H1 (cell line): ENCODE data around the gene DNAJC24. TPM values are rescaled to one million over a fixed set of nuclear protein-coding genes. Genes with fewer than 3 reads are reported as not detected.

ENCODE experiments used
- CTCF ChIA-PET: fragments of 300-600 bp; sonication (Branson Sonifier 250); formaldehyde crosslinking; loops from one replicate; lab custom pipeline; 2021; ENCODE audit not compliant: partially characterized antibody; lab: Charles Lee
- POLR2A ChIA-PET: fragments of 300-600 bp; sonication (Branson Sonifier 250); formaldehyde crosslinking; loops from one replicate; lab custom pipeline; 2021; ENCODE audit warnings: inconsistent platforms; ENCODE audit not compliant: partially characterized antibody; lab: Charles Lee
- DNase-seq, 2 experiments: peaks; one replicate each; pipeline versions ENCODE4 v3.0.0 to v3.0.0-alpha.2; 2010 to 2022; ENCODE audit warnings: low spot score in 2 of 2, low read depth in 1 of 2, mixed read lengths in 1 of 2
- FAIRE-seq: peaks from 2 replicates; lab custom pipeline; 2011; peaks lifted over from hg19 to GRCh38; lab: Jason Lieb, UNC
- H2AFZ ChIP-seq: 2 replicates; pipeline ENCODE4 v1.8.1; 2012; ENCODE audit warnings: low read length, inconsistent platforms
- H2AK5ac ChIP-seq: 2 replicates; pipeline ENCODE4 v1.6.1; 2013; ENCODE audit warnings: low read depth, low read length
- H2BK120ac ChIP-seq: replicated peaks from 2 replicates; pipeline ENCODE3; 2013; ENCODE audit warnings: low read depth, low read length, inconsistent platforms
- H2BK12ac ChIP-seq: 2 replicates; pipeline ENCODE4 v1.6.1; 2013; ENCODE audit warnings: low read depth, low read length
- H2BK15ac ChIP-seq: 2 replicates; pipeline ENCODE4 v1.6.1; 2013; ENCODE audit warnings: low read length
- H2BK20ac ChIP-seq: 2 replicates; pipeline ENCODE4 v1.6.1; 2013; ENCODE audit warnings: low read length
- H2BK5ac ChIP-seq: 2 replicates; pipeline ENCODE4 v1.6.1; 2013; ENCODE audit warnings: low read depth, low read length
- H3K14ac ChIP-seq: 2 replicates; pipeline ENCODE4 v1.6.1; 2013; ENCODE audit warnings: inconsistent platforms; ENCODE audit not compliant: insufficient read length
- H3K18ac ChIP-seq: 2 replicates; pipeline ENCODE4 v1.6.1; 2013; ENCODE audit warnings: low read length; ENCODE audit errors: extremely low read depth
- H3K23ac ChIP-seq: 2 replicates; pipeline ENCODE4 v1.6.1; 2013; ENCODE audit warnings: inconsistent platforms; ENCODE audit not compliant: insufficient read length
- H3K23me2 ChIP-seq: 2 replicates; pipeline ENCODE4 v1.6.1; 2013; ENCODE audit warnings: low read depth, low read length
- H3K27ac ChIP-seq: 2 replicates; pipeline ENCODE4 v1.6.1; 2011; ENCODE audit warnings: low read depth, low read length, inconsistent platforms
- H3K27me3 ChIP-seq, 4 experiments: replicated peaks in 1 of 4; 1 replicate in 1 of 4; 2 replicates in 3 of 4; pipeline versions ENCODE4 v1.6.1 to v1.8.1; 2011 to 2013; ENCODE audit warnings: low read length in 3 of 4, mild to moderate bottlenecking in 3 of 4, inconsistent platforms in 2 of 4, mixed read lengths in 2 of 4, moderate library complexity in 1 of 4; ENCODE audit not compliant: control insufficient read depth in 3 of 4, insufficient read depth in 3 of 4; ENCODE audit errors: extremely low read depth in 1 of 4
- H3K36me3 ChIP-seq, 4 experiments: 2 replicates each; pipeline versions ENCODE4 v1.6.1 to v1.8.1; 2011 to 2013; ENCODE audit warnings: mild to moderate bottlenecking in 4 of 4, low read length in 3 of 4, moderate library complexity in 2 of 4, control low read depth in 1 of 4, inconsistent platforms in 1 of 4; ENCODE audit not compliant: insufficient read depth in 4 of 4, control insufficient read depth in 2 of 4
- H3K4ac ChIP-seq: replicated peaks from 2 replicates; pipeline ENCODE3; 2013; ENCODE audit warnings: low read length, low read depth, mixed read lengths, inconsistent platforms; ENCODE audit not compliant: insufficient read length
- H3K4me1 ChIP-seq, 4 experiments: replicated peaks in 1 of 4; 1 replicate in 1 of 4; 2 replicates in 3 of 4; pipeline versions ENCODE4 v1.6.1 to v1.8.1; 2011 to 2013; ENCODE audit warnings: low read length in 3 of 4, inconsistent platforms in 2 of 4, mixed read lengths in 1 of 4; ENCODE audit not compliant: insufficient read depth in 4 of 4, control insufficient read depth in 3 of 4
- H3K4me2 ChIP-seq, 2 experiments: 2 replicates each; pipeline versions ENCODE4 v1.6.1 to v1.8.1; 2011 to 2013; ENCODE audit warnings: low read depth in 2 of 2, low read length in 2 of 2, control low read depth in 1 of 2, inconsistent platforms in 1 of 2, mild to moderate bottlenecking in 1 of 2; ENCODE audit not compliant: insufficient read depth in 1 of 2
- H3K4me3 ChIP-seq, 4 experiments: fragments of 200-600, 300-600 bp in 1 of 4; sonication (generic), shearing (Covaris generic), sonication (Bioruptor Twin) in 1 of 4; 2 replicates each; pipeline versions ENCODE4 v1.5.1 to v1.8.1; 2011 to 2016; ENCODE audit warnings: low read length in 4 of 4, low read depth in 3 of 4, control low read depth in 2 of 4, inconsistent platforms in 2 of 4, mild to moderate bottlenecking in 2 of 4, mixed read lengths in 1 of 4, moderate library complexity in 1 of 4; ENCODE audit not compliant: insufficient read depth in 2 of 4; ENCODE audit errors: extremely low read depth in 1 of 4
- H3K56ac ChIP-seq: replicated peaks from 2 replicates; pipeline ENCODE3; 2013; ENCODE audit warnings: low read depth, mild to moderate bottlenecking, mixed read lengths, low read length, inconsistent platforms; ENCODE audit not compliant: insufficient read length
- H3K79me1 ChIP-seq: 2 replicates; pipeline ENCODE4 v1.6.1; 2013; ENCODE audit warnings: low read depth, low read length, control low read depth
- H3K79me2 ChIP-seq, 2 experiments: 2 replicates each; pipeline versions ENCODE4 v1.6.1 to v1.8.1; 2012 to 2013; ENCODE audit warnings: low read length in 2 of 2, mild to moderate bottlenecking in 2 of 2, inconsistent platforms in 1 of 2; ENCODE audit not compliant: insufficient read depth in 2 of 2, control insufficient read depth in 1 of 2
- H3K9ac ChIP-seq, 4 experiments: replicated peaks in 1 of 4; 1 replicate in 1 of 4; 2 replicates in 3 of 4; pipeline versions ENCODE4 v1.6.1 to v1.8.1; 2011 to 2013; ENCODE audit warnings: low read depth in 3 of 4, low read length in 3 of 4, control low read depth in 2 of 4, mild to moderate bottlenecking in 2 of 4, moderate library complexity in 2 of 4, inconsistent platforms in 1 of 4; ENCODE audit errors: extremely low read depth in 1 of 4
- H3K9me3 ChIP-seq, 2 experiments: 2 replicates each; pipeline versions ENCODE4 v1.6.1 to v1.8.1; 2012 to 2013; ENCODE audit warnings: mild to moderate bottlenecking in 2 of 2, moderate library complexity in 2 of 2, control low read depth in 1 of 2, inconsistent platforms in 1 of 2, low read depth in 1 of 2, low read length in 1 of 2, mixed read lengths in 1 of 2; ENCODE audit not compliant: insufficient read depth in 2 of 2
- H4K20me1 ChIP-seq, 2 experiments: replicated peaks in 1 of 2; 2 replicates each; pipeline versions ENCODE3 to v1.8.1; 2011 to 2013; ENCODE audit warnings: inconsistent platforms in 2 of 2, low read length in 2 of 2, mild to moderate bottlenecking in 1 of 2; ENCODE audit not compliant: insufficient read depth in 2 of 2, control insufficient read depth in 1 of 2
- H4K5ac ChIP-seq: 2 replicates; pipeline ENCODE4 v1.6.1; 2013; ENCODE audit warnings: low read length, low read depth, mixed read lengths, inconsistent platforms; ENCODE audit not compliant: insufficient read length
- H4K8ac ChIP-seq: 2 replicates; pipeline ENCODE4 v1.8.0; 2013; ENCODE audit warnings: mild to moderate bottlenecking, moderate library complexity, low read length, inconsistent platforms; ENCODE audit not compliant: insufficient read depth; ENCODE audit errors: extremely low read depth
- H4K91ac ChIP-seq: replicated peaks from 2 replicates; pipeline ENCODE3; 2013; ENCODE audit warnings: low read length, mixed read lengths, inconsistent platforms; ENCODE audit not compliant: insufficient read length
- BRCA1 ChIP-seq: IDR thresholded peaks from 2 replicates; pipeline ENCODE4 v1.6.1; 2012; ENCODE audit warnings: low read depth, low read length, improper control_type of control experiment
- PHF8 ChIP-seq: fragments of 200-600 bp; sonication (generic); conservative IDR thresholded peaks from 2 replicates; pipeline ENCODE4 v1.7.1; 2012; ENCODE audit warnings: low read depth, mild to moderate bottlenecking, inconsistent platforms, low read length, moderate library complexity
- POLR2AphosphoS5 ChIP-seq: IDR thresholded peaks from 2 replicates; pipeline ENCODE4 v1.6.1; 2011; ENCODE audit warnings: low read depth, low read length
- WGBS, 2 experiments: shearing (Covaris generic) in 1 of 2; methylation state at CpG; one replicate each; pipeline versions ENCODE4 v1.1.6 to v1.1.7; 2013 to 2015; ENCODE audit warnings: low lambda C conversion rate in 2 of 2, mixed read lengths in 2 of 2, inconsistent platforms in 1 of 2, low coverage in 1 of 2, missing lambda C conversion rate in 1 of 2; ENCODE audit not compliant: insufficient replicate concordance in 2 of 2, insufficient coverage in 1 of 2, insufficient read length in 1 of 2; ENCODE audit errors: extremely low coverage in 1 of 2, missing lambda C conversion rate in 1 of 2; 5-methylcytosine and 5-hydroxymethylcytosine counted together
- polyA plus RNA-seq, 7 experiments: library from polyadenylated mRNA; depleted of rRNA in 3 of 7; stranded (reverse) in 5 of 7; unstranded in 2 of 7; fragments of >200 nt in 5 of 7; fragments of 200-250 nt in 2 of 7; gene quantifications; 1 replicate in 5 of 7; 2 replicates in 1 of 7; 4 replicates in 1 of 7; pipeline versions ENCODE4 v1.2.1 to v1.2.3, GENCODE V29; 2011 to 2013; ENCODE audit warnings: missing spikeins in 2 of 7, mixed read lengths in 2 of 7
- total RNA-seq: library from RNA; stranded (reverse); fragmentation: NEBNext Ultra II Directional; extraction: Animal tissue kit (Norgen Biotek cat#: 25700); gene quantifications from 2 replicates; pipeline ENCODE4 v1.2.1, GENCODE V29; 2021
- TF ChIP-seq, protein P1 (sequence below): IDR thresholded peaks from 2 replicates; pipeline ENCODE4 v1.6.1; 2012; ENCODE audit warnings: inconsistent platforms

DNAJC24 gene
- total and polyA plus RNA-seq, 2 of the 8 experiments (the other 6 are each of a cell fraction or from before 2014, with no cell fraction given), result 7.2 to 21.1 TPM

DNA sequence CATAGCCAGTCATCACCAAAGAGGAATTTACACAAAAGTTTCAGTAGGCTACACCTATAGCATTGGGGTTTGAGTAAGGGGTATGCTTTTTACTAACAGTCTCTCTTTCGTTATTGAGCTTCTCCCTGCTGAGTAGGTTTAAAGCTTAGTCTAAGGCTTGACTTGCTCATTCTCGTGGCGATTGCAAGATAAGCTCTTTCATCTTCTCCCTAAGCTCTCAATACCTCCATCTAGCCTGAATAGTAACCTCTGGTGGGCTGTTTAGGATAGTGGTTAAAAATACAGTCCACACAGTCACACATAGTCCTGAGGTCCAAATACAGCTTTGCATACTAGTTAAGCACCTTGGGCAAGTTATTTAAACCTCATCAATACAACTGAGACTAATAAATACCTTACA, 74.1 kb downstream of the DNAJC24 start:
- no peak overlapping the region for H3K23ac ChIP-seq
- no peak overlapping the region for H2BK5ac ChIP-seq
- no peaks in the 10 kb centered on the region; a peak in 1 of 7 replicates for H3K4me1 ChIP-seq
- H3K27ac ChIP-seq, result no peak overlapping the region
- FAIRE-seq (peak; percentile 69), DNase-seq (no peak)
- H3K23me2 ChIP-seq, result no peaks in the 10 kb centered on the region
- H2BK15ac ChIP-seq, result no peak overlapping the region
- H3K27me3 ChIP-seq, result no peaks in the 10 kb centered on the region
- ChIA-PET CTCF (interaction anchor here (0.8 kb wide), 2 partner anchors 13 to 514 kb away, joined by 3 to 4 read pairs; no protein-coding TSS in a partner anchor), POLR2A (interaction anchor here (0.7 to 1.2 kb wide), 3 partner anchors 8 to 21 kb away, joined by 3 read pairs; no protein-coding TSS in a partner anchor)
- no peak overlapping the region for H3K4me3 ChIP-seq
- H3K79me2 ChIP-seq, result no peaks in the 10 kb centered on the region
- no peaks in the 10 kb centered on the region for H3K79me1 ChIP-seq
- no peak overlapping the region for H2BK120ac ChIP-seq
- no peak overlapping the region for H2BK20ac ChIP-seq
- no peaks in the 10 kb centered on the region for H3K9me3 ChIP-seq
- H3K18ac ChIP-seq, result no peak overlapping the region
- H2AFZ ChIP-seq, result no peak overlapping the region
- no peak overlapping the region for H3K9ac ChIP-seq
- no peak overlapping the region for H3K4me2 ChIP-seq
- no peak overlapping the region for H3K14ac ChIP-seq
- H4K91ac ChIP-seq, result no peak overlapping the region
- no peak overlapping the region for H4K8ac ChIP-seq
- H2AK5ac ChIP-seq, result no peak overlapping the region
- no peaks in the 10 kb centered on the region for H4K20me1 ChIP-seq
- H3K36me3 ChIP-seq, result peaks cover 0 to 3% (median 0%) of the 10 kb centered on the region in 4 experiments; a peak in 2 of 8 replicates
- WGBS, 2 experiments, result 78% methylated on average over 3 of the region's 3 CpGs; no CpG with 5 or more reads in 1 of the 2 experiments
- no peak overlapping the region for H3K4ac ChIP-seq
- no peak overlapping the region for H3K56ac ChIP-seq
- H2BK12ac ChIP-seq, result no peak overlapping the region
- H4K5ac ChIP-seq, result no peak overlapping the region
- no peak for TF ChIP-seq POLR2AphosphoS5
- no peak for TF ChIP-seq PHF8
- TF ChIP-seq, protein P1, sequence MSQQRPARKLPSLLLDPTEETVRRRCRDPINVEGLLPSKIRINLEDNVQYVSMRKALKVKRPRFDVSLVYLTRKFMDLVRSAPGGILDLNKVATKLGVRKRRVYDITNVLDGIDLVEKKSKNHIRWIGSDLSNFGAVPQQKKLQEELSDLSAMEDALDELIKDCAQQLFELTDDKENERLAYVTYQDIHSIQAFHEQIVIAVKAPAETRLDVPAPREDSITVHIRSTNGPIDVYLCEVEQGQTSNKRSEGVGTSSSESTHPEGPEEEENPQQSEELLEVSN, result no peak
- no peak for TF ChIP-seq BRCA1
